ENCODE results near the gene NCAPD2. TPM values are rescaled to one million over a fixed set of nuclear protein-coding genes. Genes with fewer than 3 reads are reported as not detected.

The NCAPD2 gene
- total and polyA plus RNA-seq, 2 of the 4 experiments (the other 2 are of a cell fraction) = 35.6 to 57.9 TPM

- H2BK15ac ChIP-seq (ENCODE audit: low read depth, low read length) = no peak overlapping the region
- H3K56ac ChIP-seq (ENCODE audit: extremely low read depth, insufficient read depth, low read length) = peak overlapping the region; percentile 75
- no peaks in the 10 kb centered on the region for H3K9me1 ChIP-seq (ENCODE audit: insufficient read depth, low read length)
- no TSS peak for BruUV-seq (replicated peaks)
- H2BK5ac ChIP-seq (ENCODE audit: low read depth, low read length, poor library complexity, severe bottlenecking) = peak overlapping the region; percentile 85
- POLR2A ChIA-PET (ENCODE audit: unreplicated experiment) = interaction anchor here (0.5 to 2.9 kb wide), 6 partner anchors 15 to 200 kb away, joined by 3 to 48 read pairs (median 4); no protein-coding TSS in a partner anchor
- H2AFZ ChIP-seq (replicated peaks; ENCODE audit: low read length, poor library complexity) = peak overlapping the region; percentile 69
- intact Hi-C loops (cut with micrococcal nuclease) = loop anchor here (1.0 kb wide), 1 partner anchor 112 kb away; no protein-coding TSS in a partner anchor
- H2AK9ac ChIP-seq (replicated peaks; ENCODE audit: low read depth, low read length, poor library complexity) = peak overlapping the region; percentile 98
- peak overlapping the region; percentile 89 for H3K4me2 ChIP-seq (ENCODE audit: low read depth, low read length)
- CTCF ChIA-PET = no interaction called here
- H4K5ac ChIP-seq (ENCODE audit: low read depth, low read length) = no peak overlapping the region
- H3K9ac ChIP-seq (ENCODE audit: low read depth, low read length) = peak overlapping the region; percentile 92
- peaks cover 58% of the 10 kb centered on the region for H4K20me1 ChIP-seq (ENCODE audit: insufficient read depth, low read length)
- peak overlapping the region; percentile 82 for H3K4ac ChIP-seq (ENCODE audit: low read depth, low read length)
- no peaks in the 10 kb centered on the region for H3K9me3 ChIP-seq (ENCODE audit: control insufficient read depth, insufficient read depth, low read length)
- peak overlapping the region; percentile 92 for H3K23ac ChIP-seq (ENCODE audit: low read depth, low read length)
- peak overlapping the region; percentile 30; the same call in 1 of the 2 replicates for H3K18ac ChIP-seq (ENCODE audit: low read depth, low read length)
- dilution Hi-C loops (cut with HindIII; ENCODE audit: low sequenced_read_pairs, unreplicated experiment) = no loop called here
- peak overlapping the region; percentile 66 for H3K4me3 ChIP-seq (ENCODE audit: insufficient read depth, low read depth, low read length)
- no peak; the same call in 1 of the 2 replicates for TF ChIP-seq MAZ (IDR thresholded peaks at IDR 0.05; ENCODE audit: borderline replicate concordance, low read depth, low read length)
- peak; percentile 77 for TF ChIP-seq CEBPB (IDR thresholded peaks at IDR 0.05; ENCODE audit: low read depth, low read length)
- TF ChIP-seq MXI1 (IDR thresholded peaks at IDR 0.05; ENCODE audit: borderline replicate concordance, low read depth, low read length) = peak; percentile 65; the same call in 1 of the 2 replicates
- TF ChIP-seq CHD1 (IDR thresholded peaks at IDR 0.05; ENCODE audit: low read depth, low read length) = peak; percentile 90
- TF ChIP-seq FOS (IDR thresholded peaks at IDR 0.05; ENCODE audit: low read depth, low read length) = no peak
- TF ChIP-seq SMC3 (IDR thresholded peaks at IDR 0.05; ENCODE audit: low read depth, low read length) = no peak
- peak; percentile 78 for TF ChIP-seq BHLHE40 (IDR thresholded peaks at IDR 0.05; ENCODE audit: low read depth, low read length)
- TF ChIP-seq NFE2L2 (IDR thresholded peaks at IDR 0.05; ENCODE audit: low read depth, low read length) = peak; percentile 10; the same call in 1 of the 2 replicates
- TF ChIP-seq ELK1 (IDR thresholded peaks at IDR 0.05; ENCODE audit: borderline replicate concordance, low read depth, low read length) = no peak
- TF ChIP-seq RAD21 (IDR thresholded peaks at IDR 0.05; ENCODE audit: low read length) = no peak
- TF ChIP-seq USF2 (IDR thresholded peaks at IDR 0.05; ENCODE audit: low read depth, low read length) = peak; percentile 88
- H4K8ac ChIP-seq (ENCODE audit: low read depth in 2 of 2, low read length in 2 of 2) = peak overlapping the region; percentile 32 to 51; a peak in 2 of 4 replicates
- H3K4me1 ChIP-seq (ENCODE audit: control insufficient read depth, insufficient read depth, low read length) = peaks cover 14% of the 10 kb centered on the region
- peak overlapping the region; percentile 59 for H4K91ac ChIP-seq (ENCODE audit: insufficient read depth, low read depth, low read length)
- 0% methylated on average over 14 of the region's 52 CpGs; no CpG with 5 or more reads in 1 of the 2 experiments for WGBS, 2 experiments (ENCODE audit: extremely low coverage in 2 of 2, insufficient read length in 1 of 2)
- in situ Hi-C loops (cut with MboI; ENCODE audit: low sequenced_read_pairs) = no loop called here
- DNase-seq = peak; percentile 69
- no peak overlapping the region for H2BK20ac ChIP-seq (ENCODE audit: low read depth, low read length)
- no peak for ATAC-seq (ENCODE audit: low read depth)
- peaks cover 2 to 68% of the 10 kb centered on the region in 2 experiments; a peak in 3 of 4 replicates for H3K79me1 ChIP-seq (ENCODE audit: low read depth in 1 of 2, low read length in 2 of 2)
- no peak overlapping the region for H2BK120ac ChIP-seq (ENCODE audit: low read depth, low read length)
- peaks cover 51% of the 10 kb centered on the region for H3K36me3 ChIP-seq (ENCODE audit: control insufficient read depth, insufficient read depth, low read length)
- peak overlapping the region; percentile 90 for H2AK5ac ChIP-seq (ENCODE audit: low read depth, low read length)
- H3K27ac ChIP-seq (ENCODE audit: insufficient read depth, low read length) = peak overlapping the region; percentile 93
- no peaks in the 10 kb centered on the region for H3K27me3 ChIP-seq (ENCODE audit: control insufficient read depth, insufficient read depth, low read length)
- H3K14ac ChIP-seq (replicated peaks; ENCODE audit: low read depth, low read length) = peak overlapping the region; percentile 95
Measured at GRCh38 chr12:6534945-6535696, 41.2 kb downstream of the NCAPD2 start.
